CD4-positive, alpha-beta memory T cell (primary cell): Measurements from ENCODE around the gene TTPAL. TPM values are rescaled to one million over a fixed set of nuclear protein-coding genes. Genes with fewer than 3 reads are reported as not detected.

Experiments
- CTCF ChIA-PET: fragments of 350-600 bp; sonication (Branson Sonifier 250); formaldehyde crosslinking; loops from one replicate; lab custom pipeline; 2021; ENCODE audit warnings: inconsistent platforms; ENCODE audit not compliant: partially characterized antibody; lab: Charles Lee
- POLR2A ChIA-PET: fragments of 350-600 bp; sonication (Branson Sonifier 250); formaldehyde crosslinking; loops from one replicate; lab custom pipeline; 2021; ENCODE audit not compliant: partially characterized antibody; lab: Charles Lee
- DNase-seq, 5 donors: peaks; one replicate each; pipeline versions ENCODE4 v3.0.0 to v3.0.0-alpha.2; 2020 to 2022; ENCODE audit warnings: mixed read lengths in 1 of 5
- H3K27ac ChIP-seq: one replicate; pipeline ENCODE4 v1.7.0; 2013; ENCODE audit warnings: low read depth, low read length
- H3K27me3 ChIP-seq: 2 replicates; pipeline ENCODE4 v1.7.0; 2013; ENCODE audit warnings: mild to moderate bottlenecking, low read length, moderate library complexity; ENCODE audit not compliant: insufficient read depth
- H3K36me3 ChIP-seq: 2 replicates; pipeline ENCODE4 v1.7.0; 2013; ENCODE audit warnings: mild to moderate bottlenecking, low read length, moderate library complexity; ENCODE audit not compliant: insufficient read depth
- H3K4me1 ChIP-seq: 2 replicates; pipeline ENCODE4 v1.7.0; 2013; ENCODE audit warnings: mild to moderate bottlenecking, low read length, moderate library complexity; ENCODE audit not compliant: insufficient read depth
- H3K4me3 ChIP-seq, 2 donors: one replicate each; pipeline ENCODE4 v1.7.0; 2013; ENCODE audit warnings: low read length in 2 of 2, mild to moderate bottlenecking in 1 of 2
- H3K9me3 ChIP-seq, 2 donors: one replicate each; pipeline ENCODE4 v1.7.0; 2013; ENCODE audit warnings: low read length in 2 of 2, control low read depth in 1 of 2; ENCODE audit not compliant: control insufficient read depth in 1 of 2
- H3K27ac Mint-ChIP-seq, 7 donors: one replicate each; pipeline ENCODE4 v1.8.0; 2020 to 2021; ENCODE audit warnings: mixed read lengths in 7 of 7, mild to moderate bottlenecking in 6 of 7, inconsistent platforms in 3 of 7, moderate library complexity in 3 of 7
- H3K27me3 Mint-ChIP-seq, 2 donors: one replicate each; pipeline ENCODE4 v1.8.0; 2020 to 2021; ENCODE audit warnings: mixed read lengths in 2 of 2
- H3K36me3 Mint-ChIP-seq, 2 donors: one replicate each; pipeline ENCODE4 v1.8.0; 2020 to 2021; ENCODE audit warnings: mixed read lengths in 2 of 2, inconsistent platforms in 1 of 2, mild to moderate bottlenecking in 1 of 2
- H3K4me1 Mint-ChIP-seq, 4 donors: one replicate each; pipeline ENCODE4 v1.8.0; 2020 to 2021; ENCODE audit warnings: mixed read lengths in 4 of 4, mild to moderate bottlenecking in 1 of 4
- H3K4me3 Mint-ChIP-seq, 8 donors: one replicate each; pipeline ENCODE4 v1.8.0; 2020 to 2021; ENCODE audit warnings: mixed read lengths in 8 of 8, mild to moderate bottlenecking in 7 of 8, moderate library complexity in 6 of 8, inconsistent platforms in 3 of 8
- H3K9me3 Mint-ChIP-seq, 8 donors: one replicate each; pipeline ENCODE4 v1.8.0; 2020 to 2021; ENCODE audit warnings: mixed read lengths in 8 of 8, mild to moderate bottlenecking in 5 of 8, inconsistent platforms in 3 of 8, moderate library complexity in 1 of 8
- intact Hi-C: fragments of 100-400 bp; cut with micrococcal nuclease; formaldehyde crosslinking; loops from one replicate; pipeline ENCODE4 v1.15.1; 2023
- polyA plus RNA-seq, 2 donors: library from polyadenylated mRNA; unstranded; fragments of 300-500 nt; fragmentation: Illumina TruSeq; gene quantifications; one replicate each; pipeline ENCODE4 v1.2.3, GENCODE V29; 2021
- total RNA-seq, 2 experiments: library from RNA; stranded (reverse); gene quantifications; one replicate each; pipeline ENCODE4 v1.2.3, GENCODE V29; 2021

TTPAL gene
- total and polyA plus RNA-seq, 4 experiments from 2014 or later = 5.7 to 18.9 (median 14.9) TPM

DNA sequence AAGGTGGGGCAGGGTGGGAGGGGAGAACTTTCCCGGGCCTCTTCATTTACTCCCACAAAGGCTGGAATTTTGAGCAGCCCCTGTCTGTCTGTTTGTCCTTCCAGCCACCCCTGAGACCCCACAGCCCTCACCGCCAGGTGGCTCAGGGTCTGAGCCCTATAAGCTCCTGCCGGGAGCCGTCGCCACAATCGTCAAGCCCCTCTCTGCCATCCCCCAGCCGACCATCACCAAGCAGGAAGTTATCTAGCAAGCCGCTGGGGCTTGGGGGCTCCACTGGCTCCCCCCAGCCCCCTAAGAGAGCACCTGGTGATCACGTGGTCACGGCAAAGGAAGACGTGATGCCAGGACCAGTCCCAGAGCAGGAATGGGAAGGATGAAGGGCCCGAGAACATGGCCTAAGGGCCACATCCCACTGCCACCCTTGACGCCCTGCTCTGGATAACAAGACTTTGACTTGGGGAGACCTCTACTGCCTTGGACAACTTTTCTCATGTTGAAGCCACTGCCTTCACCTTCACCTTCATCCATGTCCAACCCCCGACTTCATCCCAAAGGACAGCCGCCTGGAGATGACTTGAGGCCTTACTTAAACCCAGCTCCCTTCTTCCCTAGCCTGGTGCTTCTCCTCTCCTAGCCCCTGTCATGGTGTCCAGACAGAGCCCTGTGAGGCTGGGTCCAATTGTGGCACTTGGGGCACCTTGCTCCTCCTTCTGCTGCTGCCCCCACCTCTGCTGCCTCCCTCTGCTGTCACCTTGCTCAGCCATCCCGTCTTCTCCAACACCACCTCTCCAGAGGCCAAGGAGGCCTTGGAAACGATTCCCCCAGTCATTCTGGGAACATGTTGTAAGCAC is 46.0 kb upstream of the TTPAL start:
- no peaks in the 10 kb centered on the region for H3K36me3 Mint-ChIP-seq
- no peak overlapping the region for H3K4me3 Mint-ChIP-seq
- H3K4me1 Mint-ChIP-seq = no peaks in the 10 kb centered on the region
- H3K4me1 ChIP-seq = no peaks in the 10 kb centered on the region
- H3K36me3 ChIP-seq = no peaks in the 10 kb centered on the region
- H3K27me3 ChIP-seq = no peaks in the 10 kb centered on the region
- no peak overlapping the region for H3K4me3 ChIP-seq
- H3K9me3 ChIP-seq = no peaks in the 10 kb centered on the region
- H3K27ac Mint-ChIP-seq = no peak overlapping the region
- no peaks in the 10 kb centered on the region for H3K9me3 Mint-ChIP-seq
- DNase-seq = no peak
- intact Hi-C loops = no loop called here
- peaks cover 6 to 20% of the 10 kb centered on the region in 2 donors for H3K27me3 Mint-ChIP-seq
- CTCF ChIA-PET = no interaction called here
- no peak overlapping the region for H3K27ac ChIP-seq
- POLR2A ChIA-PET = no interaction called here

DNA sequence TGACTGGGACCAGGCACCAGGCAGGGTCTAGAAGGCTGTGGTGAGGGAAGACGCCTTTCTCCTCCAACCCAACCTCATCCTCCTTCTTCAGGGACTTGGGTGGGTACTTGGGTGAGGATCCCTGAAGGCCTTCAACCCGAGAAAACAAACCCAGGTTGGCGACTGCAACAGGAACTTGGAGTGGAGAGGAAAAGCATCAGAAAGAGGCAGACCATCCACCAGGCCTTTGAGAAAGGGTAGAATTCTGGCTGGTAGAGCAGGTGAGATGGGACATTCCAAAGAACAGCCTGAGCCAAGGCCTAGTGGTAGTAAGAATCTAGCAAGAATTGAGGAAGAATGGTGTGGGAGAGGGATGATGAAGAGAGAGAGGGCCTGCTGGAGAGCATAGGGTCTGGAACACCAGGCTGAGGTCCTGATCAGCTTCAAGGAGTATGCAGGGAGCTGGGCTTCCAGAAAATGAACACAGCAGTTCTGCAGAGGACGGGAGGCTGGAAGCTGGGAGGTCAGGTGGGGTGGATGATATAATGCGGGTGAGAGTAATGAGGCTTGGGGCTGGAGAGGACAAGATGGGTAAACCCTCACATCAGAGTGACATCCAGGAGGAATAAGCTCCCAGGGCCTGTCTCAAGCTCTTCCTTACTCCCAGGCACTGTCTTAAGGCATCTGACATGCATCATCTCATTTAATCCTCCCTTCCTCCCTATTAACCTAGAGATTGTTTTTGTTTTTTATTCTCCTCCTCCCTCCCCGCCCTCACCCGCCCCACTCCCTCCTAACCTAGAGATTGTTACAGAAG is 45.2 kb upstream of the TTPAL start:
- Mint-ChIP-seq H3K4me1 (no peaks in the 10 kb centered on the region), H3K9me3 (no peaks in the 10 kb centered on the region), H3K36me3 (no peaks in the 10 kb centered on the region), H3K27me3 (peaks cover 6 to 20% of the 10 kb centered on the region in 2 donors), H3K4me3 (no peak overlapping the region), H3K27ac (no peak overlapping the region)
- POLR2A ChIA-PET = no interaction called here
- CTCF ChIA-PET = no interaction called here
- intact Hi-C loops = no loop called here
- H3K9me3 ChIP-seq = no peaks in the 10 kb centered on the region
- H3K4me3 ChIP-seq = no peak overlapping the region
- no peaks in the 10 kb centered on the region for H3K27me3 ChIP-seq
- no peak for DNase-seq
- H3K4me1 ChIP-seq = no peaks in the 10 kb centered on the region
- H3K27ac ChIP-seq = no peak overlapping the region
- H3K36me3 ChIP-seq = no peaks in the 10 kb centered on the region

DNA sequence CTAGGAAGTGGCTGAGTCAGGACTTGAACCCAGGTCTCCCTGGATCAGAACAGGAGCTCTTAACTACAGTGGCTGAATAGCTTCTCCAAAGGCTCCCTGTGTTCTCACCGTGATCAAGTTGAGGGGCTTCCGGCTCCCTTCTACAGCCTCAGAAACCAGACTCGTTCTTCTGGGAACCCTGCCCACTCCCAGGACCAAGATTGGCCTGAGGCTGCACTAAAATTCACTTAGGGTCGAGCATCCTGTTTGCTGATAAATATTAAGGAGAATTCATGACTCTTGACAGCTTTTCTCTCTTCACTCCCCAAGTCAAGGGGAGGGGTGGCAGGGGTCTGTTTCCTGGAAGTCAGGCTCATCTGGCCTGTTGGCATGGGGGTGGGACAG is 44.6 kb upstream of the TTPAL start:
- DNase-seq = no peak
- H3K27ac ChIP-seq = no peak overlapping the region
- no peak overlapping the region for H3K4me3 ChIP-seq
- intact Hi-C loops = no loop called here
- ChIA-PET POLR2A (no interaction called here), CTCF (no interaction called here)
- no peaks in the 10 kb centered on the region for H3K4me1 Mint-ChIP-seq
- no peaks in the 10 kb centered on the region for H3K36me3 Mint-ChIP-seq
- peaks cover 6 to 20% of the 10 kb centered on the region in 2 donors for H3K27me3 Mint-ChIP-seq
- no peaks in the 10 kb centered on the region for H3K36me3 ChIP-seq
- no peak overlapping the region for H3K27ac Mint-ChIP-seq
- H3K4me1 ChIP-seq = no peaks in the 10 kb centered on the region
- H3K9me3 ChIP-seq = no peaks in the 10 kb centered on the region
- no peaks in the 10 kb centered on the region for H3K27me3 ChIP-seq
- no peaks in the 10 kb centered on the region for H3K9me3 Mint-ChIP-seq
- H3K4me3 Mint-ChIP-seq = no peak overlapping the region

DNA sequence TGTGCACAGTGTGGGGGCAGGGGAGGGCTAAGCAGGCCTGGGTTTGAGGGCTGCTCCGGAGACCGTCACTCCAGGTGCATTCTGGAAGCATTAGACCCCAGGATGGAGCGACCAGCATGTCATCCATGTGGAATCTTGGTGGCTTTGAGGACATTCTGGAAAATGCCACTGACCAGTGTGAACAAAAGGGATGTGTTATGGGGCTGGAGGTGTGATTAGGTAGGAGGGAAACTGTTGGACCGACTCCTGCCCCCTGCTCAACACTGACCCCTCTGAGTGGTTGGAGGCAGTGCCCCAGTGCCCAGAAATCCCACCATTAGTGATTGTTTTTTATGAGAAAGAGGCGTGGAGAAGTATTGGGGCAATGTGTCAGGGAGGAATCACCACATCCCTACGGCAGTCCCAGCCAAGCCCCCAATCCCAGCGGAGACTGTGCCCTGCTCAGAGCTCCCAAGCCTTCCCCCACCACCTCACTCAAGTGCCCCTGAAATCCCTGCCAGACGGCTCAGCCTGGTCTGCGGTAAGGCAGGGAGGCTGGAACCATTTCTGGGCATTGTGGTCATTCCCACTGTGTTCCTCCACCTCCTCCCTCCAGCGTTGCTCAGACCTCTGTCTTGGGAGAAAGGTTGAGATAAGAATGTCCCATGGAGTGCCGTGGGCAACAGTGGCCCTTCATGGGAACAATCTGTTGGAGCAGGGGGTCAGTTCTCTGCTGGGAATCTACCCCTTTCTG is 44.0 kb upstream of the TTPAL start:
- Histone ChIP-seq H3K36me3 (no peaks in the 10 kb centered on the region), H3K27me3 (no peaks in the 10 kb centered on the region), H3K4me3 (no peak overlapping the region), H3K9me3 (no peaks in the 10 kb centered on the region), H3K4me1 (no peaks in the 10 kb centered on the region), H3K27ac (no peak overlapping the region)
- H3K36me3 Mint-ChIP-seq = no peaks in the 10 kb centered on the region
- no peak overlapping the region for H3K27ac Mint-ChIP-seq
- DNase-seq = no peak
- peaks cover 5 to 20% of the 10 kb centered on the region in 2 donors for H3K27me3 Mint-ChIP-seq
- no peaks in the 10 kb centered on the region for H3K9me3 Mint-ChIP-seq
- no peak overlapping the region for H3K4me3 Mint-ChIP-seq
- H3K4me1 Mint-ChIP-seq = no peaks in the 10 kb centered on the region
- ChIA-PET POLR2A (no interaction called here), CTCF (no interaction called here)
- intact Hi-C loops = no loop called here

DNA sequence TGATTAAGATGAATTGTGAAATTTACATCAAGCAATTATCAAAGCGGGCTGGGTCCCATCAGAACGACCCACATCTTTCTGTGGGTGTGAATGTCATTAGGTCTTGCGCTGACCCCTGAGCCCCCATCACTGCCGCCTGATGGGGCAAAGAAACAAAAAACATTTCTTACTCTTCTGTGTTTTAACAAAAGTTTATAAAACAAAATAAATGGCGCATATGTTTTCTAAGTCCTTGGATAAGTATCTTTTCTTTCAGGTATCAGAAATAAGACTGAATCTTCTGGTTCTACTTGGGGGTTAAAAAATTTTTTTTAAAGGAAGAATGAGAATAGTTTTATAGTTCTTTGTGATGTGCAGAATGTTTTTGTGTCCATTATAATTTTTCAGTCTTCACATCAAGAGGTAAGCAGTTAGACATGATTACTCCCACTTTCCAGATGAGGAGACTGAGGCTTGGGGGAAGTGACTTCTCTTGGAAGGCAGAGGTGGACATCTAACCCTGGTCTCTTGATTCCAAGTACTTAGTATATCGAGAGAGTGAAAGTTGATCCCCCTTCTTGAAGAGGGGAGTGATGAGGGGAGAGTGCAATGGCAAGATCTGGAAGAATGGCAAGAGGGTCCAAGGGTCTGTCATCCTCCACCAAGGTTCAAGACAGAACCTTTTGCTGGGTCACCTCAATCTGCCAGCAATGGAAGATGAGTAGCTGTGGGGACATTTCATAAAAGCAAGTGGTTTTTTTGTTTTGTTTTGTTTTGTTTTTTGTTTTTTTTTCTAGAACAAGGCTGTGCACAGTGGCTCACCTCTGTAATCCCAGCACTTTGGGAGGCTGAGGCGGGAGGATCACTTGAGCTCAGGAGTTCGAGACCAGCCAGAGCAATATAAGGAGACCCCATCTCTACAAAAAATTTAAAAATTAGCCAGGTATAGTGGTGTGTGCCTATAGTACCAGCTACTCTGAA is 42.8 kb upstream of the TTPAL start:
- Histone ChIP-seq H3K27me3 (no peaks in the 10 kb centered on the region), H3K4me1 (no peaks in the 10 kb centered on the region), H3K27ac (no peak overlapping the region), H3K9me3 (no peaks in the 10 kb centered on the region), H3K36me3 (no peaks in the 10 kb centered on the region), H3K4me3 (no peak overlapping the region)
- Mint-ChIP-seq H3K9me3 (no peaks in the 10 kb centered on the region), H3K4me1 (no peaks in the 10 kb centered on the region), H3K4me3 (no peak overlapping the region), H3K36me3 (no peaks in the 10 kb centered on the region), H3K27me3 (peaks cover 4 to 16% of the 10 kb centered on the region in 2 donors), H3K27ac (peak overlapping the region in 1 of 7 donors; percentile 73)
- intact Hi-C loops = no loop called here
- ChIA-PET POLR2A (no interaction called here), CTCF (no interaction called here)
- no peak for DNase-seq

DNA sequence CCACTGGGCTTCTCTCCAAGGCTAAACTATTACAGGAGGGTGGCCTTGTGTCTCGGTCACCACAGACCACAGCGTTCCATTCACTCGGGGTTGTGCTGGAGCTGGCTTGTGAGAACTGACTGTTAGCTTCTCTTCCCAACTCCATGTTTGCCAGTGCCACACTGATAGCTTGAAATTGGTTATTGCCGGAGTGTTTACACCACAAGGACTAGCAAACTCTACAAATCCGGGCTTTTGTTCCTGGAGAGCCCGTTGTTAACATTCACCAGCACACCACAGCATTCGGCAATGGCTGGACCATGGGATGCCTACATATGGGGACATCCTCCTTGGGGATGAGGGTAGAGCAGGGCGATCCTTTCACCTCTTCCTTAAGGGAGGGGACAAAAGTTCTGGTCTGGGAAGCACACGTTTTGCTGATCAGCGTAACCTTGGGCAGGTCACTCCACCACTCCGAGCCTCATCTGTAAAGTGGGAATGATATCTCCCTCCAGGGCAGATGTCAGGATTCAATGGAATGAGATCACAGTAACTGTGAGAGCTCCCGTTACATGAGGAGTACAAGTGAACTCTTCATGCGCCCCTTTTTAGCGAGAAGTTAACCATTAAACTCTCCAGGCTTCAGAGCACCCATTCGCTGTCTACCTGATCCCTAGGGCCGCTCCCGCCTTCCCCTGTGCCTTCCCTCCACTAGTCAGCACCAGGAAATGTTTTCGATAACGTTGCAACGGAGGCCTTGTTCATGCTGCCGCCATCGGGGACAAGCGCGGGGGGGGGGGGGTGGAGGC is 41.7 kb upstream of the TTPAL start:
- Histone ChIP-seq H3K36me3 (no peaks in the 10 kb centered on the region), H3K9me3 (no peaks in the 10 kb centered on the region), H3K27ac (no peak overlapping the region), H3K27me3 (no peaks in the 10 kb centered on the region), H3K4me1 (no peaks in the 10 kb centered on the region), H3K4me3 (no peak overlapping the region)
- no peak for DNase-seq
- Mint-ChIP-seq H3K27me3 (peaks cover 2 to 18% of the 10 kb centered on the region in 2 donors), H3K27ac (no peak overlapping the region), H3K9me3 (no peaks in the 10 kb centered on the region), H3K4me1 (no peaks in the 10 kb centered on the region), H3K36me3 (no peaks in the 10 kb centered on the region), H3K4me3 (no peak overlapping the region)
- intact Hi-C loops = no loop called here
- ChIA-PET CTCF (no interaction called here), POLR2A (no interaction called here)
